Measurements from ENCODE around the gene LRIG1. TPM values are rescaled to one million over a fixed set of nuclear protein-coding genes. Genes with fewer than 3 reads are reported as not detected.
A peak's percentile ranks its signal among the peaks of the same experiment; 100 is the strongest.

The LRIG1 gene
- total and polyA plus RNA-seq, 5 donors, result 80.2 to 140 (median 121) TPM

- WGBS, result 88% methylated on average over 20 of the region's 20 CpGs
- Histone ChIP-seq H3K27ac (ENCODE audit: low read length) (no peak overlapping the region), H3K4me1 (ENCODE audit: control insufficient read depth, insufficient read depth, low read length) (no peaks in the 10 kb centered on the region), H3K27me3 (ENCODE audit: control insufficient read depth, insufficient read depth) (no peaks in the 10 kb centered on the region), H3K9me3 (ENCODE audit: control insufficient read depth, low read length) (no peaks in the 10 kb centered on the region), H3K4me3 (ENCODE audit: low read length) (no peak overlapping the region)
- ATAC-seq (no peak), DNase-seq (no peak)
- intact Hi-C loops (cut with DNase I), result loop anchor here in 3 of 4 donors (2.0 to 10.0 kb wide), 3 partner anchors 353 to 419 kb away; no protein-coding TSS in a partner anchor
These were observed 98.9 kb downstream of the LRIG1 start for GRCh38 chr3:66401675-66402491.

- ATAC-seq (no peak), DNase-seq (no peak)
- no peaks in the 10 kb centered on the region for H3K9me3 ChIP-seq (ENCODE audit: control insufficient read depth, low read length)
- H3K4me3 ChIP-seq (ENCODE audit: low read length), result no peak overlapping the region
- no peaks in the 10 kb centered on the region for H3K27me3 ChIP-seq (ENCODE audit: control insufficient read depth, insufficient read depth)
- no peaks in the 10 kb centered on the region for H3K4me1 ChIP-seq (ENCODE audit: control insufficient read depth, insufficient read depth, low read length)
- no peak overlapping the region for H3K27ac ChIP-seq (ENCODE audit: low read length)
- intact Hi-C loops (cut with DNase I), result loop anchor here in 3 of 4 donors (2.0 to 10.0 kb wide), 3 partner anchors 354 to 420 kb away; no protein-coding TSS in a partner anchor
- 79% methylated on average over 10 of the region's 10 CpGs for WGBS
These were observed 99.7 kb downstream of the LRIG1 start for GRCh38 chr3:66401157-66401550.

- 84% methylated on average over 15 of the region's 15 CpGs for WGBS
- ATAC-seq (peak in 1 of 2 donors; percentile 11), DNase-seq (no peak)
- no peak overlapping the region for H3K27ac ChIP-seq (ENCODE audit: low read length)
- H3K9me3 ChIP-seq (ENCODE audit: control insufficient read depth, low read length), result no peaks in the 10 kb centered on the region
- H3K27me3 ChIP-seq (ENCODE audit: control insufficient read depth, insufficient read depth), result no peaks in the 10 kb centered on the region
- no peak overlapping the region for H3K4me3 ChIP-seq (ENCODE audit: low read length)
- intact Hi-C loops (cut with DNase I), result loop anchor here in 3 of 4 donors (2.0 to 10.0 kb wide), 3 partner anchors 354 to 420 kb away; no protein-coding TSS in a partner anchor
- H3K4me1 ChIP-seq (ENCODE audit: control insufficient read depth, insufficient read depth, low read length), result no peaks in the 10 kb centered on the region
These were observed 100.2 kb downstream of the LRIG1 start for GRCh38 chr3:66400411-66401156.

- intact Hi-C loops (cut with DNase I), result loop anchor here in 3 of 4 donors (2.0 to 10.0 kb wide), 3 partner anchors 355 to 421 kb away; no protein-coding TSS in a partner anchor
- Histone ChIP-seq H3K9me3 (ENCODE audit: control insufficient read depth, low read length) (no peaks in the 10 kb centered on the region), H3K27me3 (ENCODE audit: control insufficient read depth, insufficient read depth) (no peaks in the 10 kb centered on the region), H3K4me1 (ENCODE audit: control insufficient read depth, insufficient read depth, low read length) (no peaks in the 10 kb centered on the region), H3K4me3 (ENCODE audit: low read length) (no peak overlapping the region), H3K27ac (ENCODE audit: low read length) (no peak overlapping the region)
- DNase-seq, result no peak
- ATAC-seq, result no peak
- WGBS, result 90% methylated on average over 10 of the region's 10 CpGs
These were observed 101.1 kb downstream of the LRIG1 start for GRCh38 chr3:66399529-66400232.

- 94% methylated on average over 9 of the region's 9 CpGs for WGBS
- Histone ChIP-seq H3K27ac (ENCODE audit: low read length) (no peak overlapping the region), H3K9me3 (ENCODE audit: control insufficient read depth, low read length) (no peaks in the 10 kb centered on the region), H3K4me1 (ENCODE audit: control insufficient read depth, insufficient read depth, low read length) (peaks cover 2% of the 10 kb centered on the region), H3K4me3 (ENCODE audit: low read length) (no peak overlapping the region), H3K27me3 (ENCODE audit: control insufficient read depth, insufficient read depth) (no peaks in the 10 kb centered on the region)
- DNase-seq, result no peak
- ATAC-seq, result no peak
- intact Hi-C loops (cut with DNase I), result no loop called here
These were observed 102.4 kb downstream of the LRIG1 start for GRCh38 chr3:66398228-66399025.

GRCh38 chr3:66397745-66398144 lies 103.1 kb downstream of the LRIG1 start:
- no peak for ATAC-seq
- no peak overlapping the region for H3K27ac ChIP-seq (ENCODE audit: low read length)
- intact Hi-C loops (cut with DNase I), result no loop called here
- H3K27me3 ChIP-seq (ENCODE audit: control insufficient read depth, insufficient read depth), result no peaks in the 10 kb centered on the region
- no peak overlapping the region for H3K4me3 ChIP-seq (ENCODE audit: low read length)
- no peak for DNase-seq
- H3K4me1 ChIP-seq (ENCODE audit: control insufficient read depth, insufficient read depth, low read length), result peaks cover 8% of the 10 kb centered on the region
- H3K9me3 ChIP-seq (ENCODE audit: control insufficient read depth, low read length), result no peaks in the 10 kb centered on the region
- 80% methylated on average over 2 of the region's 2 CpGs for WGBS

GRCh38 chr3:66396888-66397287 lies 103.9 kb downstream of the LRIG1 start:
- intact Hi-C loops (cut with DNase I), result no loop called here
- no peak overlapping the region for H3K27ac ChIP-seq (ENCODE audit: low read length)
- no peak for DNase-seq

GRCh38 chr3:66396161-66396760 lies 104.6 kb downstream of the LRIG1 start:
- no peak overlapping the region for H3K27ac ChIP-seq (ENCODE audit: low read length)
- 94% methylated on average over 13 of the region's 13 CpGs for WGBS
- no peak for DNase-seq

More at GRCh38 chr3:66396888-66397287, 103.9 kb downstream of the LRIG1 start:
- Histone ChIP-seq H3K9me3 (ENCODE audit: control insufficient read depth, low read length) (no peaks in the 10 kb centered on the region), H3K4me1 (ENCODE audit: control insufficient read depth, insufficient read depth, low read length) (peaks cover 8% of the 10 kb centered on the region), H3K27me3 (ENCODE audit: control insufficient read depth, insufficient read depth) (no peaks in the 10 kb centered on the region), H3K4me3 (ENCODE audit: low read length) (no peak overlapping the region)
- 96% methylated on average over 9 of the region's 9 CpGs for WGBS
- no peak for ATAC-seq

GRCh38 chr3:66395635-66396034 lies 105.2 kb downstream of the LRIG1 start:
- Histone ChIP-seq H3K27ac (ENCODE audit: low read length) (no peak overlapping the region), H3K27me3 (ENCODE audit: control insufficient read depth, insufficient read depth) (no peaks in the 10 kb centered on the region), H3K9me3 (ENCODE audit: control insufficient read depth, low read length) (no peaks in the 10 kb centered on the region), H3K4me3 (ENCODE audit: low read length) (no peak overlapping the region), H3K4me1 (ENCODE audit: control insufficient read depth, insufficient read depth, low read length) (peaks cover 8% of the 10 kb centered on the region)
- WGBS, result 92% methylated on average over 10 of the region's 10 CpGs
- DNase-seq, result no peak
- no peak for ATAC-seq
- intact Hi-C loops (cut with DNase I), result no loop called here

More at GRCh38 chr3:66396161-66396760, 104.6 kb downstream of the LRIG1 start:
- H3K9me3 ChIP-seq (ENCODE audit: control insufficient read depth, low read length), result no peaks in the 10 kb centered on the region
- no peaks in the 10 kb centered on the region for H3K27me3 ChIP-seq (ENCODE audit: control insufficient read depth, insufficient read depth)
- peaks cover 8% of the 10 kb centered on the region for H3K4me1 ChIP-seq (ENCODE audit: control insufficient read depth, insufficient read depth, low read length)
- ATAC-seq, result no peak
- no peak overlapping the region for H3K4me3 ChIP-seq (ENCODE audit: low read length)
- intact Hi-C loops (cut with DNase I), result no loop called here

- H3K27ac ChIP-seq (ENCODE audit: low read length), result no peak overlapping the region
These were observed 106.0 kb downstream of the LRIG1 start for GRCh38 chr3:66394753-66395249.

More at GRCh38 chr3:66394753-66395249, 106.0 kb downstream of the LRIG1 start:
- Histone ChIP-seq H3K27me3 (ENCODE audit: control insufficient read depth, insufficient read depth) (no peaks in the 10 kb centered on the region), H3K4me1 (ENCODE audit: control insufficient read depth, insufficient read depth, low read length) (peaks cover 8% of the 10 kb centered on the region), H3K9me3 (ENCODE audit: control insufficient read depth, low read length) (no peaks in the 10 kb centered on the region), H3K4me3 (ENCODE audit: low read length) (no peak overlapping the region)
- WGBS, result 67% methylated on average over 8 of the region's 8 CpGs
- intact Hi-C loops (cut with DNase I), result no loop called here
- ATAC-seq, result peak; percentile 7 to 65
- DNase-seq, result no peak
